H9 (cell line): ENCODE measurements around the gene MYOCOS. TPM values are rescaled to one million over a fixed set of nuclear protein-coding genes. Genes with fewer than 3 reads are reported as not detected.

Experiments
- DNase-seq: peaks from one replicate; pipeline ENCODE4 v3.0.0-alpha.2; 2017
- H2AFZ ChIP-seq: one replicate; pipeline ENCODE4 v1.6.1; 2013; ENCODE audit warnings: mild to moderate bottlenecking, low read length, control low read depth, moderate library complexity
- H2AK5ac ChIP-seq: 2 replicates; pipeline ENCODE4 v1.6.1; 2013; ENCODE audit warnings: low read length, control low read depth, mixed read lengths; ENCODE audit not compliant: insufficient read length
- H2BK120ac ChIP-seq: one replicate; pipeline ENCODE4 v1.6.1; 2013; ENCODE audit warnings: low read depth, mild to moderate bottlenecking, low read length, control low read depth, inconsistent platforms; ENCODE audit not compliant: poor library complexity, severe bottlenecking
- H2BK12ac ChIP-seq: 2 replicates; pipeline ENCODE4 v1.6.1; 2013; ENCODE audit warnings: low read length, control low read depth, mixed read lengths, low read depth; ENCODE audit not compliant: insufficient read length
- H2BK15ac ChIP-seq: 2 replicates; pipeline ENCODE4 v1.6.1; 2013; ENCODE audit warnings: low read depth, low read length, control low read depth
- H2BK20ac ChIP-seq: one replicate; pipeline ENCODE4 v1.6.1; 2013; ENCODE audit warnings: low read depth, mild to moderate bottlenecking, low read length, control low read depth, inconsistent platforms; ENCODE audit not compliant: poor library complexity, severe bottlenecking
- H2BK5ac ChIP-seq: 2 replicates; pipeline ENCODE4 v1.6.1; 2013; ENCODE audit warnings: low read length, control low read depth, mixed read lengths; ENCODE audit not compliant: insufficient read length
- H3K14ac ChIP-seq: 2 replicates; pipeline ENCODE4 v1.6.1; 2013; ENCODE audit warnings: low read length, control low read depth; ENCODE audit not compliant: insufficient read depth
- H3K18ac ChIP-seq: 2 replicates; pipeline ENCODE4 v1.6.1; 2013; ENCODE audit warnings: low read depth, mild to moderate bottlenecking, mixed read lengths, low read length, control low read depth; ENCODE audit not compliant: insufficient read length
- H3K23ac ChIP-seq: 2 replicates; pipeline ENCODE4 v1.6.1; 2013; ENCODE audit warnings: low read length, control low read depth, mixed read lengths, low read depth; ENCODE audit not compliant: insufficient read length
- H3K23me2 ChIP-seq: 2 replicates; pipeline ENCODE4 v1.6.1; 2013; ENCODE audit warnings: low read depth, mild to moderate bottlenecking, mixed read lengths, low read length, control low read depth; ENCODE audit not compliant: insufficient read length, poor library complexity, severe bottlenecking
- H3K27ac ChIP-seq: 2 replicates; pipeline ENCODE4 v1.5.1; 2013; ENCODE audit warnings: low read length, control low read depth, mixed read lengths, low read depth; ENCODE audit not compliant: insufficient read length
- H3K27me3 ChIP-seq: 2 replicates; pipeline ENCODE4 v1.6.1; 2013; ENCODE audit warnings: low read length, control low read depth, inconsistent platforms; ENCODE audit not compliant: insufficient read depth
- H3K4ac ChIP-seq: 2 replicates; pipeline ENCODE4 v1.6.1; 2013; ENCODE audit warnings: low read depth, mild to moderate bottlenecking, control low read depth, inconsistent platforms, low read length, moderate library complexity
- H3K4me1 ChIP-seq: 2 replicates; pipeline ENCODE4 v1.6.1; 2013; ENCODE audit warnings: low read length, control low read depth, inconsistent platforms; ENCODE audit not compliant: insufficient read depth
- H3K4me2 ChIP-seq: 2 replicates; pipeline ENCODE4 v1.6.1; 2013; ENCODE audit warnings: low read length, control low read depth, mixed read lengths; ENCODE audit not compliant: insufficient read length, insufficient read depth
- H3K56ac ChIP-seq: 2 replicates; pipeline ENCODE4 v1.6.1; 2013; ENCODE audit warnings: low read depth, mild to moderate bottlenecking, mixed read lengths, low read length, control low read depth; ENCODE audit not compliant: insufficient read length
- H3K79me1 ChIP-seq: 2 replicates; pipeline ENCODE4 v1.6.1; 2013; ENCODE audit warnings: low read depth, mild to moderate bottlenecking, moderate library complexity, low read length, control low read depth, inconsistent platforms; ENCODE audit not compliant: insufficient read depth, poor library complexity, severe bottlenecking
- H3K79me2 ChIP-seq: 2 replicates; pipeline ENCODE4 v1.6.1; 2013; ENCODE audit warnings: low read length, control low read depth, inconsistent platforms; ENCODE audit not compliant: insufficient read depth
- H3K9ac ChIP-seq: 2 replicates; pipeline ENCODE4 v1.6.1; 2013; ENCODE audit warnings: low read length, control low read depth, mixed read lengths; ENCODE audit not compliant: insufficient read length; ENCODE audit errors: extremely low read depth
- H3K9me3 ChIP-seq: one replicate; pipeline ENCODE4 v1.6.1; 2013; ENCODE audit warnings: low read depth, low read length, inconsistent platforms; ENCODE audit not compliant: control insufficient read depth
- H3T11ph ChIP-seq: one replicate; pipeline ENCODE4 v1.6.1; 2013; ENCODE audit warnings: mild to moderate bottlenecking, low read length, control low read depth, inconsistent platforms
- H4K20me1 ChIP-seq: one replicate; pipeline ENCODE4 v1.6.1; 2013; ENCODE audit not compliant: control insufficient read depth, insufficient read length, insufficient read depth
- H4K5ac ChIP-seq: 2 replicates; pipeline ENCODE4 v1.6.1; 2013; ENCODE audit warnings: low read depth, mild to moderate bottlenecking, mixed read lengths, low read length, control low read depth; ENCODE audit not compliant: insufficient read length
- H4K8ac ChIP-seq: replicated peaks from 2 replicates; pipeline ENCODE4 v1.6.1; 2013; ENCODE audit warnings: low read length, control low read depth, mixed read lengths, low read depth; ENCODE audit not compliant: insufficient read length
- H4K91ac ChIP-seq: 2 replicates; pipeline ENCODE4 v1.6.1; 2013; ENCODE audit warnings: low read depth, mild to moderate bottlenecking, moderate library complexity, mixed read lengths, low read length, control low read depth; ENCODE audit not compliant: insufficient read length
- H3K27ac Mint-ChIP-seq, 3 experiments: 2 replicates in 2 of 3; 3 replicates in 1 of 3; pipeline ENCODE4 v1.8.0; 2020 to 2021; ENCODE audit warnings: mixed read lengths in 3 of 3, mild to moderate bottlenecking in 1 of 3, moderate library complexity in 1 of 3
- H3K27me3 Mint-ChIP-seq: 2 replicates; pipeline ENCODE4 v1.8.0; 2021; ENCODE audit warnings: low read depth, mild to moderate bottlenecking, moderate library complexity, mixed read lengths
- H3K36me3 Mint-ChIP-seq, 3 experiments: 2 replicates in 2 of 3; 3 replicates in 1 of 3; pipeline ENCODE4 v1.8.0; 2020 to 2021; ENCODE audit warnings: low read depth in 3 of 3, mixed read lengths in 3 of 3; ENCODE audit not compliant: insufficient read depth in 1 of 3
- H3K4me1 Mint-ChIP-seq, 2 experiments: 2 replicates each; pipeline ENCODE4 v1.8.0; 2020; ENCODE audit warnings: mixed read lengths in 2 of 2
- H3K4me3 Mint-ChIP-seq, 2 experiments: 2 replicates in 1 of 2; 3 replicates in 1 of 2; pipeline ENCODE4 v1.8.0; 2020 to 2021; ENCODE audit warnings: mild to moderate bottlenecking in 2 of 2, mixed read lengths in 2 of 2, moderate library complexity in 1 of 2
- H3K9me3 Mint-ChIP-seq, 2 experiments: 2 replicates in 1 of 2; 3 replicates in 1 of 2; pipeline ENCODE4 v1.8.0; 2020; ENCODE audit warnings: mild to moderate bottlenecking in 2 of 2, mixed read lengths in 2 of 2, moderate library complexity in 1 of 2
- WGBS: extraction: QIAGEN DNeasy Blood & Tissue Kit; methylation state at CpG from one replicate; pipeline ENCODE4 v1.1.7; 2013; ENCODE audit warnings: missing lambda C conversion rate, low lambda C conversion rate, mixed read lengths; ENCODE audit not compliant: insufficient read length; ENCODE audit errors: extremely low coverage; 5-methylcytosine and 5-hydroxymethylcytosine counted together
- total RNA-seq: library from RNA; stranded (reverse); gene quantifications from 2 replicates; pipeline ENCODE4 v1.2.1, GENCODE V29; 2021
- TF ChIP-seq, protein P1 (sequence below): fragments of 200-600 bp; sonication (generic); conservative IDR thresholded peaks from 3 replicates; pipeline ENCODE4 v1.8.0; 2021; ENCODE audit warnings: antibody characterized with exemption, mild to moderate bottlenecking

MYOCOS gene
- total RNA-seq, 1 experiment from 2014 or later = 0.13 TPM

- no peak for DNase-seq
- no peaks in the 10 kb centered on the region for H3K9me3 ChIP-seq
- no peak overlapping the region for H2BK12ac ChIP-seq
- H3K27me3 Mint-ChIP-seq = no peaks in the 10 kb centered on the region; the same call in 1 of the 2 replicates
- no peak overlapping the region for H3K4ac ChIP-seq
- no peak overlapping the region for H2BK20ac ChIP-seq
- TF ChIP-seq, protein P1, sequence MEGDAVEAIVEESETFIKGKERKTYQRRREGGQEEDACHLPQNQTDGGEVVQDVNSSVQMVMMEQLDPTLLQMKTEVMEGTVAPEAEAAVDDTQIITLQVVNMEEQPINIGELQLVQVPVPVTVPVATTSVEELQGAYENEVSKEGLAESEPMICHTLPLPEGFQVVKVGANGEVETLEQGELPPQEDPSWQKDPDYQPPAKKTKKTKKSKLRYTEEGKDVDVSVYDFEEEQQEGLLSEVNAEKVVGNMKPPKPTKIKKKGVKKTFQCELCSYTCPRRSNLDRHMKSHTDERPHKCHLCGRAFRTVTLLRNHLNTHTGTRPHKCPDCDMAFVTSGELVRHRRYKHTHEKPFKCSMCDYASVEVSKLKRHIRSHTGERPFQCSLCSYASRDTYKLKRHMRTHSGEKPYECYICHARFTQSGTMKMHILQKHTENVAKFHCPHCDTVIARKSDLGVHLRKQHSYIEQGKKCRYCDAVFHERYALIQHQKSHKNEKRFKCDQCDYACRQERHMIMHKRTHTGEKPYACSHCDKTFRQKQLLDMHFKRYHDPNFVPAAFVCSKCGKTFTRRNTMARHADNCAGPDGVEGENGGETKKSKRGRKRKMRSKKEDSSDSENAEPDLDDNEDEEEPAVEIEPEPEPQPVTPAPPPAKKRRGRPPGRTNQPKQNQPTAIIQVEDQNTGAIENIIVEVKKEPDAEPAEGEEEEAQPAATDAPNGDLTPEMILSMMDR = no peak
- H2BK5ac ChIP-seq = no peak overlapping the region
- H3K27me3 ChIP-seq = no peaks in the 10 kb centered on the region
- no peak overlapping the region for H3T11ph ChIP-seq
- no peak overlapping the region for H3K18ac ChIP-seq
- no peak overlapping the region for H2BK15ac ChIP-seq
- no peaks in the 10 kb centered on the region for H3K79me2 ChIP-seq
- H3K56ac ChIP-seq = no peak overlapping the region
- no peak overlapping the region for H3K27ac ChIP-seq
- no peak overlapping the region for H3K4me3 Mint-ChIP-seq
- no peak overlapping the region for H4K8ac ChIP-seq
- H2BK120ac ChIP-seq = no peak overlapping the region
- WGBS = no CpG with 5 or more reads among the region's 2 CpGs
- H3K9me3 Mint-ChIP-seq = peaks cover 4 to 7% of the 10 kb centered on the region in 2 experiments; a peak in 4 of 5 replicates
- H3K36me3 Mint-ChIP-seq = no peaks in the 10 kb centered on the region; a peak in 2 of 7 replicates
- H3K27ac Mint-ChIP-seq = no peak overlapping the region
- H3K23me2 ChIP-seq = no peaks in the 10 kb centered on the region
- H3K79me1 ChIP-seq = no peaks in the 10 kb centered on the region
- H3K4me1 Mint-ChIP-seq = peaks cover 7 to 13% of the 10 kb centered on the region in 2 experiments
- H4K5ac ChIP-seq = no peak overlapping the region
- H3K9ac ChIP-seq = no peak overlapping the region
- no peak overlapping the region for H4K91ac ChIP-seq
- no peak overlapping the region for H3K23ac ChIP-seq
- H2AFZ ChIP-seq = no peak overlapping the region
- H3K14ac ChIP-seq = no peak overlapping the region
- no peak overlapping the region for H2AK5ac ChIP-seq
- no peaks in the 10 kb centered on the region for H4K20me1 ChIP-seq
- no peak overlapping the region for H3K4me2 ChIP-seq
- H3K4me1 ChIP-seq = 0 out of 2 replicates have a peak, but pooled peaks cover 3% of the 10 kb centered on the region
Observed at GRCh38 chr1:171628225-171628624, 6.2 kb downstream of the MYOCOS start.
